ENCODE data around the gene EMD. TPM values are rescaled to one million over a fixed set of nuclear protein-coding genes. Genes with fewer than 3 reads are reported as not detected.

EMD gene
- total RNA-seq, 1 experiment from 2014 or later = 19.5 TPM

GRCh38 chrX:154348114-154348531 is 31.0 kb upstream of the EMD start:
- no peaks in the 10 kb centered on the region for H3K9me3 ChIP-seq (ENCODE audit: low read length)
- no peak overlapping the region for H3K9ac ChIP-seq (ENCODE audit: low read length)
- no peak overlapping the region for H3K4me3 ChIP-seq (ENCODE audit: low read length)
- no peaks in the 10 kb centered on the region for H3K36me3 ChIP-seq (ENCODE audit: insufficient read depth, low read length)
- no peaks in the 10 kb centered on the region for H4K20me1 ChIP-seq (ENCODE audit: insufficient read depth, low read depth, low read length)
- no peaks in the 10 kb centered on the region for H3K4me1 ChIP-seq (ENCODE audit: low read length)
- DNase-seq = no peak
- H3K9me2 ChIP-seq (replicated peaks; ENCODE audit: insufficient read depth, low read length) = no peaks in the 10 kb centered on the region
- no peaks in the 10 kb centered on the region for H3K79me2 ChIP-seq (ENCODE audit: low read length)
- H3K27ac ChIP-seq (ENCODE audit: low read length) = no peak overlapping the region
- H3K27me3 ChIP-seq (ENCODE audit: low read length) = no peaks in the 10 kb centered on the region
- H3K4me2 ChIP-seq (ENCODE audit: low read depth, low read length, poor library complexity, severe bottlenecking) = no peak overlapping the region
- H2AFZ ChIP-seq (ENCODE audit: low read length) = no peak overlapping the region

GRCh38 chrX:154348646-154349358 is 30.3 kb upstream of the EMD start:
- H3K4me1 ChIP-seq (ENCODE audit: low read length) = no peaks in the 10 kb centered on the region
- no peak overlapping the region for H2AFZ ChIP-seq (ENCODE audit: low read length)
- H3K9me3 ChIP-seq (ENCODE audit: low read length) = no peaks in the 10 kb centered on the region
- no peaks in the 10 kb centered on the region for H3K36me3 ChIP-seq (ENCODE audit: insufficient read depth, low read length)
- H3K9me2 ChIP-seq (replicated peaks; ENCODE audit: insufficient read depth, low read length) = no peaks in the 10 kb centered on the region
- no peaks in the 10 kb centered on the region for H3K79me2 ChIP-seq (ENCODE audit: low read length)
- H4K20me1 ChIP-seq (ENCODE audit: insufficient read depth, low read depth, low read length) = no peaks in the 10 kb centered on the region
- H3K27ac ChIP-seq (ENCODE audit: low read length) = no peak overlapping the region
- H3K27me3 ChIP-seq (ENCODE audit: low read length) = no peaks in the 10 kb centered on the region
- H3K9ac ChIP-seq (ENCODE audit: low read length) = no peak overlapping the region
- no peak for DNase-seq
- H3K4me3 ChIP-seq (ENCODE audit: low read length) = no peak overlapping the region
- H3K4me2 ChIP-seq (ENCODE audit: low read depth, low read length, poor library complexity, severe bottlenecking) = no peak overlapping the region

- Histone ChIP-seq H3K9me2 (replicated peaks; ENCODE audit: insufficient read depth, low read length) (no peaks in the 10 kb centered on the region), H2AFZ (ENCODE audit: low read length) (no peak overlapping the region), H3K27me3 (ENCODE audit: low read length) (no peaks in the 10 kb centered on the region), H3K4me3 (ENCODE audit: low read length) (no peak overlapping the region), H3K4me1 (ENCODE audit: low read length) (no peaks in the 10 kb centered on the region), H3K79me2 (ENCODE audit: low read length) (no peaks in the 10 kb centered on the region), H4K20me1 (ENCODE audit: insufficient read depth, low read depth, low read length) (no peaks in the 10 kb centered on the region), H3K9me3 (ENCODE audit: low read length) (no peaks in the 10 kb centered on the region), H3K9ac (ENCODE audit: low read length) (no peak overlapping the region), H3K4me2 (ENCODE audit: low read depth, low read length, poor library complexity, severe bottlenecking) (no peak overlapping the region), H3K36me3 (ENCODE audit: insufficient read depth, low read length) (no peaks in the 10 kb centered on the region), H3K27ac (ENCODE audit: low read length) (no peak overlapping the region)
- no peak for DNase-seq
Measured at GRCh38 chrX:154349359-154349935, 29.6 kb upstream of the EMD start.

- no peaks in the 10 kb centered on the region for H3K9me2 ChIP-seq (replicated peaks; ENCODE audit: insufficient read depth, low read length)
- H2AFZ ChIP-seq (ENCODE audit: low read length) = no peak overlapping the region
- H3K9me3 ChIP-seq (ENCODE audit: low read length) = no peaks in the 10 kb centered on the region
- no peaks in the 10 kb centered on the region for H3K36me3 ChIP-seq (ENCODE audit: insufficient read depth, low read length)
- H3K4me1 ChIP-seq (ENCODE audit: low read length) = no peaks in the 10 kb centered on the region
- H3K27me3 ChIP-seq (ENCODE audit: low read length) = no peaks in the 10 kb centered on the region
- no peak overlapping the region for H3K9ac ChIP-seq (ENCODE audit: low read length)
- no peaks in the 10 kb centered on the region for H4K20me1 ChIP-seq (ENCODE audit: insufficient read depth, low read depth, low read length)
- no peak overlapping the region for H3K4me3 ChIP-seq (ENCODE audit: low read length)
- no peak overlapping the region for H3K4me2 ChIP-seq (ENCODE audit: low read depth, low read length, poor library complexity, severe bottlenecking)
- DNase-seq = no peak
- H3K27ac ChIP-seq (ENCODE audit: low read length) = no peak overlapping the region
- H3K79me2 ChIP-seq (ENCODE audit: low read length) = no peaks in the 10 kb centered on the region
Measured at GRCh38 chrX:154349979-154350378, 29.1 kb upstream of the EMD start.

GRCh38 chrX:154350429-154351182 is 28.5 kb upstream of the EMD start:
- no peak overlapping the region for H3K4me2 ChIP-seq (ENCODE audit: low read depth, low read length, poor library complexity, severe bottlenecking)
- H3K27ac ChIP-seq (ENCODE audit: low read length) = no peak overlapping the region
- no peaks in the 10 kb centered on the region for H3K79me2 ChIP-seq (ENCODE audit: low read length)
- no peak overlapping the region for H2AFZ ChIP-seq (ENCODE audit: low read length)
- DNase-seq = no peak
- no peaks in the 10 kb centered on the region for H4K20me1 ChIP-seq (ENCODE audit: insufficient read depth, low read depth, low read length)
- no peaks in the 10 kb centered on the region for H3K27me3 ChIP-seq (ENCODE audit: low read length)
- H3K4me3 ChIP-seq (ENCODE audit: low read length) = no peak overlapping the region
- H3K9me3 ChIP-seq (ENCODE audit: low read length) = no peaks in the 10 kb centered on the region
- H3K9ac ChIP-seq (ENCODE audit: low read length) = no peak overlapping the region
- H3K4me1 ChIP-seq (ENCODE audit: low read length) = no peaks in the 10 kb centered on the region
- H3K36me3 ChIP-seq (ENCODE audit: insufficient read depth, low read length) = no peaks in the 10 kb centered on the region
- no peaks in the 10 kb centered on the region for H3K9me2 ChIP-seq (replicated peaks; ENCODE audit: insufficient read depth, low read length)

GRCh38 chrX:154351183-154352011 is 27.7 kb upstream of the EMD start:
- no peaks in the 10 kb centered on the region for H3K4me1 ChIP-seq (ENCODE audit: low read length)
- H2AFZ ChIP-seq (ENCODE audit: low read length) = no peak overlapping the region
- no peak for DNase-seq
- no peaks in the 10 kb centered on the region for H3K9me3 ChIP-seq (ENCODE audit: low read length)
- H3K36me3 ChIP-seq (ENCODE audit: insufficient read depth, low read length) = no peaks in the 10 kb centered on the region
- no peak overlapping the region for H3K4me2 ChIP-seq (ENCODE audit: low read depth, low read length, poor library complexity, severe bottlenecking)
- no peak overlapping the region for H3K9ac ChIP-seq (ENCODE audit: low read length)
- H3K79me2 ChIP-seq (ENCODE audit: low read length) = no peaks in the 10 kb centered on the region
- H3K9me2 ChIP-seq (replicated peaks; ENCODE audit: insufficient read depth, low read length) = no peaks in the 10 kb centered on the region
- no peak overlapping the region for H3K4me3 ChIP-seq (ENCODE audit: low read length)
- no peak overlapping the region for H3K27ac ChIP-seq (ENCODE audit: low read length)
- H4K20me1 ChIP-seq (ENCODE audit: insufficient read depth, low read depth, low read length) = no peaks in the 10 kb centered on the region
- H3K27me3 ChIP-seq (ENCODE audit: low read length) = no peaks in the 10 kb centered on the region

GRCh38 chrX:154352012-154352401 is 27.1 kb upstream of the EMD start:
- H3K27me3 ChIP-seq (ENCODE audit: low read length) = no peaks in the 10 kb centered on the region
- H3K27ac ChIP-seq (ENCODE audit: low read length) = no peak overlapping the region
- H3K4me3 ChIP-seq (ENCODE audit: low read length) = no peak overlapping the region
- H3K79me2 ChIP-seq (ENCODE audit: low read length) = no peaks in the 10 kb centered on the region
- no peaks in the 10 kb centered on the region for H3K9me2 ChIP-seq (replicated peaks; ENCODE audit: insufficient read depth, low read length)
- H3K9ac ChIP-seq (ENCODE audit: low read length) = no peak overlapping the region
- no peaks in the 10 kb centered on the region for H3K36me3 ChIP-seq (ENCODE audit: insufficient read depth, low read length)
- H3K9me3 ChIP-seq (ENCODE audit: low read length) = no peaks in the 10 kb centered on the region
- DNase-seq = no peak
- no peak overlapping the region for H2AFZ ChIP-seq (ENCODE audit: low read length)
- H4K20me1 ChIP-seq (ENCODE audit: insufficient read depth, low read depth, low read length) = no peaks in the 10 kb centered on the region
- no peak overlapping the region for H3K4me2 ChIP-seq (ENCODE audit: low read depth, low read length, poor library complexity, severe bottlenecking)
- H3K4me1 ChIP-seq (ENCODE audit: low read length) = no peaks in the 10 kb centered on the region

- no peak overlapping the region for H3K4me2 ChIP-seq (ENCODE audit: low read depth, low read length, poor library complexity, severe bottlenecking)
- no peaks in the 10 kb centered on the region for H4K20me1 ChIP-seq (ENCODE audit: insufficient read depth, low read depth, low read length)
- H2AFZ ChIP-seq (ENCODE audit: low read length) = no peak overlapping the region
- H3K9ac ChIP-seq (ENCODE audit: low read length) = no peak overlapping the region
- H3K9me2 ChIP-seq (replicated peaks; ENCODE audit: insufficient read depth, low read length) = no peaks in the 10 kb centered on the region
- H3K9me3 ChIP-seq (ENCODE audit: low read length) = no peaks in the 10 kb centered on the region
- H3K4me1 ChIP-seq (ENCODE audit: low read length) = no peaks in the 10 kb centered on the region
- no peak overlapping the region for H3K4me3 ChIP-seq (ENCODE audit: low read length)
- H3K79me2 ChIP-seq (ENCODE audit: low read length) = no peaks in the 10 kb centered on the region
- no peaks in the 10 kb centered on the region for H3K27me3 ChIP-seq (ENCODE audit: low read length)
- no peak for DNase-seq
- no peak overlapping the region for H3K27ac ChIP-seq (ENCODE audit: low read length)
- H3K36me3 ChIP-seq (ENCODE audit: insufficient read depth, low read length) = no peaks in the 10 kb centered on the region
Measured at GRCh38 chrX:154352466-154352865, 26.6 kb upstream of the EMD start.
